Gastroesophageal sphincter (tissue), 3 donors: ENCODE measurements around the gene DBN1.

Source experiments
- EP300 ChIP-seq: sonication (generic); formaldehyde crosslinking; IDR thresholded peaks from one replicate; pipeline ENCODE4 v1.6.1; 2017; ENCODE audit warnings: antibody characterized with exemption, mild to moderate bottlenecking
- POLR2A ChIP-seq, 2 donors: fragments of 450-650 bp; IDR thresholded peaks; one replicate each; pipeline ENCODE4 v1.6.1; 2017; ENCODE audit warnings: antibody characterized with exemption in 2 of 2, mild to moderate bottlenecking in 2 of 2, moderate library complexity in 1 of 2
- POLR2AphosphoS5 ChIP-seq: sonication (generic); formaldehyde crosslinking; IDR thresholded peaks from one replicate; pipeline ENCODE4 v1.6.1; 2017; ENCODE audit warnings: antibody characterized with exemption
- TF ChIP-seq, protein P1 (sequence below), 4 experiments: fragments of 200-600 bp in 2 of 4; fragments of 450-650 bp in 2 of 4; sonication (generic) in 1 of 4; IDR thresholded peaks; one replicate each; pipeline ENCODE4 v1.5.1; 2017 to 2019; ENCODE audit warnings: antibody characterized with exemption in 4 of 4, mild to moderate bottlenecking in 2 of 4, moderate library complexity in 2 of 4

- TF ChIP-seq, protein P1, sequence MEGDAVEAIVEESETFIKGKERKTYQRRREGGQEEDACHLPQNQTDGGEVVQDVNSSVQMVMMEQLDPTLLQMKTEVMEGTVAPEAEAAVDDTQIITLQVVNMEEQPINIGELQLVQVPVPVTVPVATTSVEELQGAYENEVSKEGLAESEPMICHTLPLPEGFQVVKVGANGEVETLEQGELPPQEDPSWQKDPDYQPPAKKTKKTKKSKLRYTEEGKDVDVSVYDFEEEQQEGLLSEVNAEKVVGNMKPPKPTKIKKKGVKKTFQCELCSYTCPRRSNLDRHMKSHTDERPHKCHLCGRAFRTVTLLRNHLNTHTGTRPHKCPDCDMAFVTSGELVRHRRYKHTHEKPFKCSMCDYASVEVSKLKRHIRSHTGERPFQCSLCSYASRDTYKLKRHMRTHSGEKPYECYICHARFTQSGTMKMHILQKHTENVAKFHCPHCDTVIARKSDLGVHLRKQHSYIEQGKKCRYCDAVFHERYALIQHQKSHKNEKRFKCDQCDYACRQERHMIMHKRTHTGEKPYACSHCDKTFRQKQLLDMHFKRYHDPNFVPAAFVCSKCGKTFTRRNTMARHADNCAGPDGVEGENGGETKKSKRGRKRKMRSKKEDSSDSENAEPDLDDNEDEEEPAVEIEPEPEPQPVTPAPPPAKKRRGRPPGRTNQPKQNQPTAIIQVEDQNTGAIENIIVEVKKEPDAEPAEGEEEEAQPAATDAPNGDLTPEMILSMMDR (IDR thresholded peaks at IDR 0.05) = no peak
- TF ChIP-seq POLR2A (IDR thresholded peaks at IDR 0.05) (no peak), EP300 (no peak), POLR2AphosphoS5 (no peak)
Observed at GRCh38 chr5:177432143-177432838, 41.1 kb downstream of the DBN1 start.
